OCI-LY1 (cell line): Measurements from ENCODE around the gene ESR1.

Source experiments
- H2AFZ ChIP-seq: fragments of 200-600 bp; sonication (generic), shearing (Covaris generic); 2 replicates; pipeline ENCODE4 v1.6.0; 2014; ENCODE audit warnings: antibody characterized with exemption, mild to moderate bottlenecking, low read length
- H3F3A ChIP-seq: fragments of 200-600 bp; sonication (generic), shearing (Covaris generic); 2 replicates; pipeline ENCODE4 v1.6.0; 2014; ENCODE audit warnings: mild to moderate bottlenecking, antibody characterized with exemption, low read length, moderate library complexity; ENCODE audit not compliant: insufficient read depth
- H3K27ac ChIP-seq: fragments of 200-600 bp; sonication (generic); 2 replicates; pipeline ENCODE4 v1.5.1; 2014; ENCODE audit warnings: low read length, mixed run types, mild to moderate bottlenecking, low read depth; ENCODE audit not compliant: poor library complexity, severe bottlenecking
- H3K27me3 ChIP-seq: fragments of 200-600 bp; sonication (generic); 2 replicates; pipeline ENCODE4 v1.6.0; 2014; ENCODE audit warnings: antibody characterized with exemption, mild to moderate bottlenecking, low read length, moderate library complexity; ENCODE audit not compliant: insufficient read depth
- H3K36me3 ChIP-seq: fragments of 200-600 bp; sonication (generic); 2 replicates; pipeline ENCODE4 v1.6.1; 2014; ENCODE audit warnings: mild to moderate bottlenecking, antibody characterized with exemption, low read length, moderate library complexity, mixed read lengths; ENCODE audit not compliant: insufficient read depth
- H3K4me1 ChIP-seq: fragments of 200-600 bp; sonication (generic); 2 replicates; pipeline ENCODE4 v1.5.1; 2014; ENCODE audit warnings: mild to moderate bottlenecking, low read length, moderate library complexity; ENCODE audit not compliant: insufficient read depth, severe bottlenecking
- H3K4me2 ChIP-seq: fragments of 200-600 bp; sonication (generic), shearing (Covaris generic); 2 replicates; pipeline ENCODE4 v1.6.1; 2014; ENCODE audit warnings: low read length
- H3K4me3 ChIP-seq: fragments of 200-600 bp; sonication (generic); 2 replicates; pipeline ENCODE4 v1.5.1; 2014; ENCODE audit warnings: low read length, low read depth, mild to moderate bottlenecking, mixed read lengths; ENCODE audit not compliant: poor library complexity, severe bottlenecking
- H3K79me2 ChIP-seq: fragments of 200-600 bp; shearing (Covaris generic); 2 replicates; pipeline ENCODE4 v1.6.1; 2016; ENCODE audit warnings: mixed run types, low read length, mixed read lengths; ENCODE audit not compliant: insufficient read depth
- H3K9ac ChIP-seq: fragments of 200-600 bp; sonication (generic), shearing (Covaris generic); 2 replicates; pipeline ENCODE4 v1.6.1; 2014; ENCODE audit warnings: mild to moderate bottlenecking, low read length, mixed read lengths
- H3K9me2 ChIP-seq: fragments of 200-600 bp; sonication (generic), shearing (Covaris generic); 2 replicates; pipeline ENCODE4 v1.6.1; 2014; ENCODE audit warnings: low read depth, mild to moderate bottlenecking, low read length, mixed read lengths
- H3K9me3 ChIP-seq: fragments of 200-600 bp; shearing (Covaris generic); 2 replicates; pipeline ENCODE4 v1.6.1; 2014; ENCODE audit warnings: low read length, mixed read lengths
- H4K20me1 ChIP-seq: fragments of 200-600 bp; sonication (generic), shearing (Covaris generic); 2 replicates; pipeline ENCODE4 v1.6.0; 2016; ENCODE audit warnings: mild to moderate bottlenecking, low read length; ENCODE audit not compliant: insufficient read depth
- CTCF ChIP-seq: fragments of 200-600 bp; sonication (generic), shearing (Covaris generic); IDR thresholded peaks from 2 replicates; pipeline ENCODE4 v1.5.1; 2017; ENCODE audit warnings: mild to moderate bottlenecking, antibody characterized with exemption, low read length, moderate library complexity, mixed read lengths
- EZH2 ChIP-seq: fragments of 200-600 bp; sonication (generic), shearing (Covaris generic); IDR thresholded peaks from 2 replicates; pipeline ENCODE4 v1.8.0; 2017; ENCODE audit warnings: borderline replicate concordance, mixed run types, mild to moderate bottlenecking, antibody characterized with exemption, low read length, moderate library complexity, mixed read lengths

The ESR1 gene

GRCh38 chr6:152176268-152176667 is 368.8 kb downstream of the ESR1 start:
- Histone ChIP-seq H3F3A (no peaks in the 10 kb centered on the region), H3K9me2 (no peaks in the 10 kb centered on the region), H4K20me1 (no peaks in the 10 kb centered on the region), H3K4me1 (no peaks in the 10 kb centered on the region), H3K36me3 (peaks cover 73% of the 10 kb centered on the region), H3K9ac (no peak overlapping the region), H3K9me3 (no peaks in the 10 kb centered on the region), H3K4me2 (no peak overlapping the region), H3K27ac (no peak overlapping the region), H3K4me3 (no peak overlapping the region), H2AFZ (no peak overlapping the region), H3K27me3 (no peaks in the 10 kb centered on the region), H3K79me2 (no peaks in the 10 kb centered on the region)
- TF ChIP-seq CTCF, result no peak
- no peak for TF ChIP-seq EZH2
